RCC 7860 (cell line): ENCODE measurements around the gene DPP10.
"Not testable (repeated sequence)": the region's sequence is repeated elsewhere in the genome, so short reads cannot be mapped to it uniquely, and the experiment has no call there.

Experiments
- DNase-seq: peaks from one replicate; pipeline ENCODE4 v3.0.0-alpha.2; 2015; ENCODE audit warnings: low spot score
- FAIRE-seq: peaks from 2 replicates; lab custom pipeline; 2012; peaks lifted over from hg19 to GRCh38; lab: Jason Lieb, UNC

DPP10 gene

DNA sequence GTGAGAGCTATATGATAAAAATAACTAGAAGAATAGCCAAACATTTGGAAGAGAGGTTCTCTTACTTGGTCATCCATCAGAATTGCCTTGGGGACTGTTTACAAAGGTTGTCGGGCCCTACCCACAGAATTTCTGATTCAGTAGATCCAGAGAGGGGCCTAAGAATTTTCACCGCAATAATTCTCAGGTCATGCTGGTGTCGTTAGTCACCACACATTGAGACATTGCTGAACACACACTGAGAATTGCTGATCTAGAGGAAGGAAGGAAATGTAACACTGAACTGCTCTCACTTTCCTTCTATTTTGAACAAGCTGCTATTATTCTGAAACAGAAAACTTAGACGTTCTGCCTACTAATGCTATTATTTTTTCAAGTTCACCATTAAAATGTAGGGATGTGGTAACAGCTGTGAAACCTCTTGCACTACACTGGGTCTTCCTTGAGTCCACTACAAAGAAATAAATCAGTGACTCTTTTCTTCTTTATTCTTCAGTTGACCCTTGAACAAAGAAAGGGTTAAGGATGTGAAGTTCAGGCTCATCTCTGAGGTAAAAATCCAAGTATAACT lies 491.3 kb downstream of the DPP10 start:
- FAIRE-seq: no peak

DNA sequence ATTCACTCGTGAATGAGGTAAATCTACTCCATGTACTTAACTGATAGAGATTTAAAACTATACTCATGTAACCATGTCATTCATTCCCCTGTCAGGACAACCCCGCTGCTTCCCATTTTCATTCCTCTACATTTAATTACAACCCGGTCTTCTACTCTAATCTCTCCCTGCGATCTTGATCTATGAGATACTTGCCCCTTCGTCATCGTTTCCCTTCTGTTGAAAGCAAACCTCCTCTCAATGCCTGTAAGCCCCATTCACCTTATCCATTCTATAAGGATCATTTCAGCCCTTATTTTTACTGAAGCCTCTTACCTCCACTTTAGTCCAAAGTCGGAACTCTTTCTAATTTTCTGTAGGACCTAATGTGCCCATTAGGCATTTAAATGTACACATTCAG lies 492.6 kb downstream of the DPP10 start:
- FAIRE-seq (no peak), DNase-seq (no peak)

More for the DNA sequence above, 491.3 kb downstream of the DPP10 start:
- DNase-seq: no peak

DNA sequence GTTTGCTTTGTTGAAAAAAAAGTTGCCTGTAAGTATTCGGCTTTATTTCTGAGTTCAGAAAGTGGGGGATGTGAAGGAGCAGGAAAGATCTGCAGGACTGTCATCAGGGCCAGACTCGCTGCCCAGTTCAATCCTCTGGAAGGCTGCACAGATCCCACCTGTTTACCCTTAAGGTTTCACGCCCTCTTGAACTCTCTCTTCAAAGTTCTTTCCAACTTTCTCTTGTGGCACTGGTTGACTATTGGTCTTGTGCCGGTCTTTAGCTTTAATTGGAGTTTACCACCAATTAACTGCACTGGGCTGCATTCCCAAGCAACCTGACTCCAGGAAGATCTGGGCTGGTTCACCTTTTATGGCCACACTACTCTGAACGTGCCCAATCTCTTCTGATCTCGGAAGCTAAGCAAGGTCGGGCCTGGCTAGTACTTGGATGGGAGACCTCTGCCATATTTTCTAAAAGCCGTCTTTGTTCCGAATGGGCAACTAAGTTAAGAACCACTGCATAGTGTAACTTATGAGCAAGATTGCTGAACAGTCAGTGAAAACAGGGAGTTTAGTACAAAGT lies 495.0 kb downstream of the DPP10 start:
- FAIRE-seq: no peak
- no peak for DNase-seq

DNA sequence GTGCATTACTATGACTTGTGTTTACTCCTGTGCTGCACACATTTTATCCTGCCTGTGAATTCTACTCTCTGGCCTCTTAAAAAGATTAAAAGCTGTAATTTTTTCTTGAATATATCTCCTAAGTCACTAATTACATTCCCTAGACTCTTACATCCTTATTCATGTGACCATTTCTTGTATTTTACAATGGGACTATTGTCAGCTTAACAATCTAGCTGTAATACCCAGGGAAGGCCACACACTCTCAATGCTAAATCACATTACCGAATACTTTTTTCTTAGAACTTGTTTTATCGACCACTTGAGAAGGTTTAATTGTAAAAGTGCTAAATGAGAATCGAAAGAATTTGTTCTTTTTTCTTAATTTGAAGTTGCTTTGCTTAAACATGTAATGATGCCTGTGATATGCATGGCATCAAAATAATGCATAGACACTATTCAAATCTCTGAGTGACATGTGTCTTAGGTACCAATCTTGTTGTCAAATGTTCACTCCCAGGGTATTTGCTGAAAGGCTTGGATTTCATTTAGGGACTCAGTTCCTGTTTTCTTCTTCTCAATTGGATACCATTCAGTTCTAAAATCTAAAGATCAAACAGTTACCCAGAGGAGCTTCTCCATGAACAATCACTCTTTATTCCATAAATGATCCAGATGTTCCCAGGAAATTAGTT lies 498.5 kb downstream of the DPP10 start:
- FAIRE-seq: no peak

DNA sequence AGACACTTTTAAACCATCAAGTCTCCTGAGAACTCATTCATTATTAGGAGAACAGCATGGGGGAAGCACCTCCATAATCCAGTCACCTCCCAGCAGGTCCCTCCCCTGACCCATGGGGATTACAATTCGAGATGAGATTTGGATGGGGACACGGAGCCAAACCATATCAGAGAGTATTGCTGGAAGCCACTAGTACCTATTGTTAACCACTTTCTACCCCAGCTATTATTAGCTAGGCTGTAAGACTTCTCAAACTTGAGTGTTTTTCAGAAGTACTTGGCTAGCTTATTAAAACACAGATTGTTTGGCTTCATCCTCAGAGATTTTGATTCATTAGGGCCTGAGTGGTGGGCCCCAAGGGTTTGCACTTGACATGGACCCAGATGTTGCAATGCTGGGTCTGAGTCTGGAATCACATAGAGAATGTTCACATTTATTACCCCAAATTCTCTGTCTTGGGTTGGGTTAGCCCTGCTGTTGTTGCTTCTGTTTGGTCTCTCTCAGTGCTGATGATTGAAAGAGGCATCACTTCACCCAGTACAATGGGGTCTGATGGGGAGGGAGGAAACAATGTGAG lies 506.9 kb downstream of the DPP10 start:
- FAIRE-seq (no peak), DNase-seq (no peak)

More for the DNA sequence above, 498.5 kb downstream of the DPP10 start:
- no peak for DNase-seq

DNA sequence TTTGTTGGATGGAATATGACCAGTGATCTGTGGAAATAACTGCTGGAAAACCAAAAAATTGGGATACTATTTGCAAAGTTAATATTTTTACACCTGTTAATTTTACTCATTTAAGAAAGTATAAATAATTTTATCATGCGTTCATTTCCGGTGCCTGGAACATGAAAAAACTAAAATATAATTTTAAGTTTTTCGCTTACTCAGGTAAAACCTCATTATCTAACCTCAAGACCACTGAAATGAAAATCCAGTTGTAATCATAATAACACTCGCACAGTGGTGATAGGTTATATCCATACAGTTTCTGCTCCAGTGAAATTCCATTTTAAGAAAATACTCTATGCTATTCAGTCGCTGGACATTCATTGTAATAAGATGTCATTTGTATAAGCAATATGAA lies 517.9 kb downstream of the DPP10 start:
- DNase-seq: no peak

DNA sequence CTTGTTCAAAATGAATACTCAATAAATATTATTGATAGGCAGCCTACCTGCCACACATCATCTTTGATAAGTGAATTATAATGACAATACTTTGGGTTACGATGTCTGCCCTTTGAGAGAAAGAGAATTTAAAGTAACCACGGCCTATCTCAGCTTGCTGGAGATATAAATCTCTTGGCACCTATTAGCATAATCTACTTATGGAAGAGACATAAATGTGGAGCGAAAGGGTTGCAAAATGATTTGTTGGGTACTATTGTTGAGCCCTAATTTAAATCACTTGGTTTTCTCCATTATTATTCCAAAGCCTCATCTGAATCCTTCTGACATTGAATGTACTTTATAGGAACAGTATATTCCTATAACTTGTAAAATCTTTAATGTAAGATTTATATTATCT lies 520.1 kb downstream of the DPP10 start:
- FAIRE-seq (no peak), DNase-seq (no peak)

More for the DNA sequence above, 517.9 kb downstream of the DPP10 start:
- no peak for FAIRE-seq

DNA sequence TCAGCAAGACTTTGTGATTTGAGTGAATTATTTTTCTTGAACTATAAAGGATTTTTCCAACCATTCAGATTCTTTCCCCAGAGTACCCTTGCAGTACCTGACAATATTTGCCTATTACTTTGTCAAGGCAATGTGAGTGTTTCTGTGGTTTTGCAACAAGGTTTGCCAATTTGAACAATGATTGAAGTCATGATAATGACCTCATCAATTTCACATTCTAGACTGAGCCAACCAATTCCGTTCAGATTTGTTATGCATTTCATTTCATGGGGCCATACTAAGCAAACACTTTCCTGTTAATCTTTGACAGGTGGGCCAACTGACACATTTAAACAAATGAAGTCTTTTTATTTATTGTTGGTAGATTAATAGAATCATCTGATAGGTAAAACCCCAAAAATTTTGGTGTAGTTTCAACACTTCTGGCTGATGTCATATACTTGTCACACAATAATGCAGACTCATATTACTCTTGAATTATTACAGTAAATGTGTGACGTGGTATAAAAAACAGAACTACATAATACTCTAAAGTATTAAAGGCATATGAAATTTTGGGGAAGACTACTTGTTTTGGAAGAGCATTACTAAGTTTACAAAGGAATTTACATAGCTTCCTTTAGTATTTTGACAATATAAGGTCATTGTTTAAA lies 526.4 kb downstream of the DPP10 start:
- DNase-seq: no peak
- FAIRE-seq: no peak

DNA sequence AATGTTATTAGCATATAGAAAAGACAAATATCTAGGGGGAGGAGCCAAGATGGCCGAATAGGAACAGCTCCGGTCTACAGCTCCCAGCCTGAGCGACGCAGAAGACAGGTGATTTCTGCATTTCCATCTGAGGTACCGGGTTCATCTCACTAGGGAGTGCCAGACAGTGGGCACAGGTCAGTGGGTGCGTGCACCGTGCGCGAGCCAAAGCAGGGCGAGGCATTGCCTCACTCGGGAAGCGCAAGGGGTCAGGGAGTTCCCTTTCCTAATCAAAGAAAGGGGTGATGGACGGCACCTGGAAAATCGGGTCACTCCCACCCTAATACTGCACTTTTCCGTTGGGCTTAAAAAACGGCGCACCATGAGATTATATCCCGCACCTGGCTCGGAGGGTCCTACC lies 561.9 kb downstream of the DPP10 start:
- not testable (repeated sequence) for DNase-seq, FAIRE-seq

DNA sequence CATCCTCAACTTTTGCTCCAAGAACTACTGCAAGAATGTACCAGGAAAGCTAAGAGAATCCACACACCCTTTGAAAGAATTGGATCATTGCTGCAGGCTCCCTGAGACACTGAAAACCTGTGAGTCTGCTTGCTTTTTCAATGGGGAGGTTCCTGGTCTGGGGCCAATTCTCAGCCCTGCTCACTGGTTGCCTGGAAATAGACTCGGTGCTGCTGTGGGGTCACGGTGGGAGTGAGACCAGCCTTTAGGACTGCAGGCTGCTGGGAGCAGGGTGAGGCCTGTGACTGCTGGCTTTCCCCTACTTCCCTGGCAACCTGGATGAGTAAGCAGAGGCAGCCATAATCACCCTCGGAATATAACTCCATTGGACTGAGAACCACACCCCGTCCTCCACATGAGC lies 569.3 kb downstream of the DPP10 start:
- FAIRE-seq: no peak
- DNase-seq: no peak

DNA sequence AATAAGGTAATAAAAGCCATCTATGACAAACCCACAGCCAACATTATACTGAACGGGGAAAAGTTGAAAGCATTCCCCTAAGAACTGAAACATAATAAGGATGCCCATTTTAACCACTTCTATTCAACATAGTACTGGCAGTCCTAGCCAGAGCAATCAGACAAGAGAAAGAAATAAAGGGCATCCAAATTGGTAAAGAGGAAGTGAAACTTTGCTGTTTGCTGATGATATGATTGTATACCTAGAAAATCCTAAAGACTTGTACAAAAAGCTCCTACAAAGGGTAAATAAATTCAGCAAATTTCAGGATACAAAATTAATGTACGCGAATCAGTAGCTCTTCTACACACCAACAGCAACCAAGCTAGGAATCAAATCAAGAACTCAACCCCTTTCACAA lies 579.6 kb downstream of the DPP10 start:
- DNase-seq, FAIRE-seq: not testable (repeated sequence)

DNA sequence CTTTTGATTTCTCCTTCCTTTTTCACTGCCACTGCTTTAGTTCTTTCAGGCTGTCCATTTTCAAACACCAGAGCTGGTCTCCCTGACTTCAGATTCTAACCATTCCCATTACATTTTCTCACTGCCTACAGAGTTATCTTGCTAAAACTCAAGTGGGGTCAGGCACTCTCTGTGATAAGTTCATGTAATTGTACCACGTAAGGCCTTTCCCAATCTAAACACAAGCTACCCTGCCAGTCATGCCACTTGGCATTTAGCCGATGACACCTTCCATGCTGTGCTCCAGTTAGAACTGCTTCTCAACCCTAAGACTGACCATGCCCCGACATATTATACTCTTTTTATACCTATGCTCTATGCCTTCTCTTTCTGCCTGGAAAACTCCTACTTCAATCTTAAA lies 592.4 kb downstream of the DPP10 start:
- DNase-seq: no peak
- FAIRE-seq: no peak

DNA sequence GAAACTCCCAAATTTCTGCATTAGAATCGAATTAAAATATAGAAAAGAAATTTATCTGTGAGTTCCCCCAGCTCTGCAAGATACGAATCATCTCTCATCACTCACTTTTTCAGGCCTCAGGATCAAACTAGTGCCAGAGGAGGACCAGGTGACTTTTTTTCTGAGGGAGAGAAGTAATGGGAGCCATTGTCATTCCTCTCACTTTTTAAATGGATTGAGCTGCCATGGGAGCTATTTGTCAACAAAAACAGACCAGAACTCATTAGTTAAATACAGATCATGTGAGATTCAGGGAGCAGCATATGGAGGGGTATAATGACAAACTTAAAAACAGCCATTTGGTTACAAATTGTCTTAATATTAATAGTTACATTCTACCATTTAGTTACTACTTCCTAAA lies 594.4 kb downstream of the DPP10 start:
- DNase-seq: no peak
- FAIRE-seq: no peak

DNA sequence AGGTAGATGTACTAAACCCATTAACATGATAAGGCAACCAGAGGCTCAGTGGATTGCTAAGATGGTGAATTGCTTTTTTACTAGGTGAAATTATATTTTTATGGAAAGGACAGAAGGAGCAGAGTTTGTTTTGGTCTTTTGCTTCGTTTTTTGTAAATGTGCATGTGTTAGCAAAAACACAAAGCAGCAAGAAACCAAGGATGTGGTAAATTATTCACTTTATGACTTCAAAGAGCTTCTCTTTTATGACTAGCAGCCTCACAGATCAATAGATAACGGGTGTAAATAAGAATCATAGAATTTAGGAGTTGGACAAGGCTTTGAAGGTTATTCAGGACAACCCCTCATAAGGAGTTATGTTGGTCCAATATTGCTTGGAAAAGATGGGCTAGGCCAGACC lies 615.0 kb downstream of the DPP10 start:
- FAIRE-seq: no peak
- DNase-seq: no peak

DNA sequence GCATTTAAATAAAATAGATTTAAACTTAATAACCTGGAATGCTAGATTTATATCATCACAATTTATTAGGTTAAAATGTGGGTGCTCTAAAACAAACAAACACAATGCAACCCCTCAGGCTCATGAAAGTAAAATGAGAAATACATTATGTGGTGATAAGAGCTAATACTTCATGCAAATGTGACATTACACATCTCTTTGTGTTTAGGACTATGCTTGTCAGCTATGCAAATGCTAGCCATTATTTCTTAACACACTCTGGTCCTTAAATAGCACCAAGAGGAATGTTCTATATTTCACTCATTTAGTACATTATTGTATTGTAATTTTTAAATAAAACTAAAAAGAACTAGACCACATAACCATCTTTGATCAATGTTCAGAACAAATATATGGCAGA lies 627.6 kb downstream of the DPP10 start:
- FAIRE-seq (no peak), DNase-seq (no peak)

DNA sequence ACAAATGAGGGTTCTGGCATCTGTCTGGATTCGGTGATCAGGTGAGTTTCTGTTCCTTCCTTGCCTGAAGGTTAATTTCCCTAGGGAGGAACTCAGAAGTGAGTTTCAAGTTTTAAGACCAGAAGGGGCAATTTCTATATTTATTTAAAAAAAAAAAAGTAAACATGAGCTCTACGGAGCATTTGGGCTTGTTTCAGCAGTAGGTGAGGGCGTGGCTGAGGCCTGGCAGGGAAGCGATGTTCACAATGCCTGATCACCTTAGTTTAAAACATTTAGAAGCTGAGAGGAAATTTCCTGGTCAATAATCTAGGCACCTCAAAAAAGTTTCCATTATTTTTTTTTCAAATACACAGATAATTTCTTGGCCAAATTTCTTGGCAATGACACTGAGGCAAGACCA lies 629.1 kb downstream of the DPP10 start:
- DNase-seq: no peak

DNA sequence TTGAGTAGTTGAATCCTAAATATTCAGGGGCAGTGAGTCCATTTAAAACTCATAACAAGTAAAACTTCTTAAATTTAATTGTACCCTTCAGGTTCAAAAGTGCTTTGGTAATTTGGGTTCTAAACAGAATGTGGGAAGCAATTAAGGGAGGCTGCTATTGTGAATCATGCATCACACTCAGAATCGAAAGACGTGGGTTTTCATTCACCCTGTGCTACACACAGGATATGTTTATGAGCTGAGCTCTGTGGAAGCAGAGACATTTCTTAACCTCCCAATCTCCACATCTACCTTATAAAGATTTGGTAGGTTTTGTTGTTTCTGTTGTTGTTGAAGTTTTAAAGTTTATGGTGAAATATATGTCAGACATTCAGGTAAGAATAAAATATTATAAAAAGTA lies 633.4 kb downstream of the DPP10 start:
- FAIRE-seq (no peak), DNase-seq (no peak)

More for the DNA sequence above, 629.1 kb downstream of the DPP10 start:
- FAIRE-seq: no peak

DNA sequence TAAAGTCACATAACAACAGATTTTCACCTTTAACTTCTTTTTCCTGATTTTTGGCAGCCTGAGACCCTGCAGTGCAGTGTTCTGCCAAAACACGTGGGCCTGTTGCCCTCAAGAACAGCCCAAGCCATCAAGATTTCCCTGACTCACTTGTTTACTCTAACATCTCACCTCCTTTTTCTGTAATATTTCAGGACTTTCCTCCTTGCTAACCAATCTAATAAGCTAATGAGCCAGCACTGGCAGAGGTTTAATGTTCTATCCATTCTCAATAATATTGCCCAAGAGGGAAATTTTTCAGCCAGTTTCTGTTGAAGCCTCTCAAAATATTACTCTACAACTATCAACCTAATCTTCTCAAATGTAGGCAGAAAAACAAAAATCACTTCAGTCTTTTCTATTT lies 635.2 kb downstream of the DPP10 start:
- FAIRE-seq: no peak
- DNase-seq: no peak

DNA sequence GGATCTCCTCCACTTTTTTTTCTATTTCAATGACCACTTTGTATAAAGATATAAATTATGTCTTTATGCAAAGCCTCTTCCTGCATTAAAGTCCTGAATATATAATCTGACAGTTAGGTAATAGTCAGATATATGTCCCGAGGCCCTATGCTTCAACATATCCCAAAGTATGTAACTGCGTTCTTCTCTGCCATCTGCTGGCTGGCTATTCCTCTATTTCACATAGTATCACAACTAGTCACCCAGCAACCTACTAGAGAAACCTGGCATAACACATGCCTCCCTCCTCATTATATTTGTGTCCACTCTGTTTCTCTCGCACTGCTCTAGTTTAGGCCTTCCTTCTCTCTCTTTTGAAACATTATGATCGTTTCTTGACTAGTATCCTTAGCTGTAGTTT lies 640.8 kb downstream of the DPP10 start:
- FAIRE-seq (no peak), DNase-seq (no peak)

DNA sequence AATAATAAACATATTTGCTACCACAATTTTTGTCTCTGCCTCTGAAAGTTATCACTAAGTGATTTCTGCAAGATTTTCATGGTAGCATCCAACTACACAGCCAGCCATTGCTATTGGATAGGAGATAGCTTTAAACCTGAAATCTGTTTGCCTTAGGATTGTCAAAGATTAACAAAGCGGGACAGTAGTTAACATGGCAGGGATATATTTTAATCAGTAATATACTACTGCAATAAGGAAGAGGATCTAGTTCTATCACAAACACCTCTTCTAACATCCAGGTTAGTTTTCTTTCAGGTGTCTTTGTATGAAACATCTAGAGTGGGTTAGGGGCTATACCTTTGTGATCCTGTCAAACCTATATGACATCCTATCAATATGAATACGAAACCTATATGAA lies 641.3 kb downstream of the DPP10 start:
- DNase-seq (no peak), FAIRE-seq (no peak)

DNA sequence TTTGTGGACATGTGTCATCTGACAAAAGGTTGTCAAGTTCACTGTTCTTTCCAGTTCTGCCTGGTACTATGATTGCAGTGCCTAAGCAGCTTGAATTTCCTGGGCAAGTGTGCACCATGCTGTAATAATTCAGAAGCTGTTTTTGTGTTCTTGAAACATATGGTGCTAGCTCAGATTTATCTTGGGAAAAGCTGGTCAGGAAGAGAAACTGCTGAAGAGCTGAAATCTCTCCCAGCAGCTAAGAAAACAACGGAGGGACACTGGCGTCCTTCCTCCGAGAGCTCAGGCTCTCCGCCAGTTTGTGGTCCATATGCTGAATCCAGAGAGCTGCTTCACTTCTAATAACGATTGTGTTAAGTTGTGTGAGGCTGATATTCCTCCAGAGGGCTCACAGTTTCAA lies 642.0 kb downstream of the DPP10 start:
- DNase-seq: no peak
- FAIRE-seq: no peak
